Measurements from ENCODE around the gene MORC2. TPM values are rescaled to one million over a fixed set of nuclear protein-coding genes. Genes with fewer than 3 reads are reported as not detected.

The MORC2 gene
- total and polyA plus RNA-seq, 2 experiments from 2014 or later, result 19.4 to 30.3 TPM

DNA sequence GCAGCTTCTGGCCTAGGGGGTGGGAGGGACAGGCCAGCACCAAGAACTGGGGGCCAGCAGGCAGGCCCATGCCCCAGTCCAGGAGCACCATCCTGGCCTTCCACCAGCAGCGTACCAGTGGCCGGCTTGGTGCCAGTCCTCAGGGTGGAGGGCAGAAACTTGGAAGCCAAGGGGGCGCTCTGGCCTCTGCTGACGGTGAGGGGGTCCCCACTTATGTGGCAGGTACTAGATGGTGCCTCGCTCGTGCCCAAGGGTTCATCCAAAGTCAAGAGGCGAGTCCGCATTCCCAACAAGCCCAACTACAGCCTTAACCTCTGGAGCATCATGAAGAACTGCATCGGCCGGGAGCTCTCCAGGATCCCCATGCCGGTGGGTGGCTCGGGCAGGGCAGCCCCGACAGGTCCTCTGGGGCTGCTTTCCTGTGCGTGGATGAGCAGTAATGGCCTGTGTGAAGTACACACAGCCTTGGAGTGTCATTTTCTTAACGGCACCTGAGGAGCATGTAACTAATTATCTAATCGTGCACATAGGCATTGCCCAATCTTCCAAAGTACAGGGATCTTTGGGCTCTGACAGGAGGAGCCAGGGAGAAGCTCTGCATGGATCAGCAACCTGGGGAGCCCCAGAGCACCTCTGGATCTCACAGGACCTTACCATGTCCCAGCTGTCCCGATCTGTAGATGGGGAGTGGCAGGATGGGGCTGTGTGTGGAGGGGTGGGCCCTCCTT lies 79.1 kb downstream of the MORC2 start:
- no peaks in the 10 kb centered on the region for H3K9me3 ChIP-seq (ENCODE audit: low read depth)
- H3K4me3 ChIP-seq, result no peak overlapping the region
- no peaks in the 10 kb centered on the region for H3K36me3 ChIP-seq
- DNase-seq (ENCODE audit: low read depth in 1 of 2, low spot score in 1 of 2), result no peak
- H3K27me3 ChIP-seq, result no peaks in the 10 kb centered on the region
- no peaks in the 10 kb centered on the region for H3K4me1 ChIP-seq (ENCODE audit: low read depth)
- no peak overlapping the region for H3K27ac ChIP-seq
- TF ChIP-seq, protein P1, sequence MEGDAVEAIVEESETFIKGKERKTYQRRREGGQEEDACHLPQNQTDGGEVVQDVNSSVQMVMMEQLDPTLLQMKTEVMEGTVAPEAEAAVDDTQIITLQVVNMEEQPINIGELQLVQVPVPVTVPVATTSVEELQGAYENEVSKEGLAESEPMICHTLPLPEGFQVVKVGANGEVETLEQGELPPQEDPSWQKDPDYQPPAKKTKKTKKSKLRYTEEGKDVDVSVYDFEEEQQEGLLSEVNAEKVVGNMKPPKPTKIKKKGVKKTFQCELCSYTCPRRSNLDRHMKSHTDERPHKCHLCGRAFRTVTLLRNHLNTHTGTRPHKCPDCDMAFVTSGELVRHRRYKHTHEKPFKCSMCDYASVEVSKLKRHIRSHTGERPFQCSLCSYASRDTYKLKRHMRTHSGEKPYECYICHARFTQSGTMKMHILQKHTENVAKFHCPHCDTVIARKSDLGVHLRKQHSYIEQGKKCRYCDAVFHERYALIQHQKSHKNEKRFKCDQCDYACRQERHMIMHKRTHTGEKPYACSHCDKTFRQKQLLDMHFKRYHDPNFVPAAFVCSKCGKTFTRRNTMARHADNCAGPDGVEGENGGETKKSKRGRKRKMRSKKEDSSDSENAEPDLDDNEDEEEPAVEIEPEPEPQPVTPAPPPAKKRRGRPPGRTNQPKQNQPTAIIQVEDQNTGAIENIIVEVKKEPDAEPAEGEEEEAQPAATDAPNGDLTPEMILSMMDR (IDR thresholded peaks at IDR 0.05; ENCODE audit: low read depth, low read length), result no peak

DNA sequence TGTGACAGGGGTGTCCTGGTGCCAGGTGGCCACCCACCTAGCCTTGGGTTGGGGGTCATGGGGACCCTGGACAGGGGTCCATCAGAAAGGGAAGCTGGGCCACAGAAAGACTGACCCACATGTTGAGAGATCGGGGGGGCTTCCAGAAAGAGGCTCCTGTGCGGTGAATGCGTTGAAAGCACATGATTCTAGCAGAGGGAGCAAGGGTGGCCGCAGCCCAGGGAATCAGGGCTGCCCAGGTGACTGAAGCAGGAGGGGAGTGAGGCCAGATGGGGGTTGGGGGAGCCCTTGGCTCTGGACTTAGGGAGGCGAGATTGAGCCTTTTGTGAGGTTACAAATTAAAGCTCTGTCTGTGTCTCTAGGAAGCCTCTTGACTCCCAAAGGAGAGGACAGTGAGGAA lies 80.7 kb downstream of the MORC2 start:
- DNase-seq (ENCODE audit: low read depth in 1 of 2, low spot score in 1 of 2), result no peak
- TF ChIP-seq, protein P1 (IDR thresholded peaks at IDR 0.05; ENCODE audit: low read depth, low read length), result no peak

DNA sequence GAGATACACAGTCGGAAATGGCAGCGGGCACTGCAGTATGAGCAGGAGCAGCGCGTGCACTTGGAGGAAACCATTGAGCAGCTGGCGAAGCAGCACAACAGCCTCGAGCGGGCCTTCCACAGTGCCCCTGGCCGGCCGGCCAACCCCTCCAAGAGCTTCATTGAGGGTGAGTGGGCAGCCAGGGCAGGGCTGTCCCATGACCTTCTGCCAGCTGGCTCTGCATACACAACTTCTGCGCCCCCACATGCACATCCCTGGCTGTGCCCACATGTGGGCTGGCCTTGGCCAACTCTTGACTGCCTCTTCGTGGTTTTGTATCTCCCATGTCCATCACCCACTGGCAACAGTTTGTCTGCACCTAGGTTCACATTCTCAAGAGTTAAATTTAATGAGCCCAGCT lies 81.1 kb downstream of the MORC2 start:
- DNase-seq (ENCODE audit: low read depth in 1 of 2, low spot score in 1 of 2), result no peak
- Histone ChIP-seq H3K36me3 (no peaks in the 10 kb centered on the region), H3K4me1 (ENCODE audit: low read depth) (peaks cover 6% of the 10 kb centered on the region), H3K9me3 (ENCODE audit: low read depth) (no peaks in the 10 kb centered on the region), H3K4me3 (no peak overlapping the region), H3K27ac (no peak overlapping the region), H3K27me3 (no peaks in the 10 kb centered on the region)
- TF ChIP-seq, protein P1 (IDR thresholded peaks at IDR 0.05; ENCODE audit: low read depth, low read length), result no peak

More for the DNA sequence above, 80.7 kb downstream of the MORC2 start:
- Histone ChIP-seq H3K27me3 (no peaks in the 10 kb centered on the region), H3K9me3 (ENCODE audit: low read depth) (no peaks in the 10 kb centered on the region), H3K4me1 (ENCODE audit: low read depth) (peaks cover 5% of the 10 kb centered on the region), H3K4me3 (no peak overlapping the region), H3K36me3 (no peaks in the 10 kb centered on the region), H3K27ac (no peak overlapping the region)

DNA sequence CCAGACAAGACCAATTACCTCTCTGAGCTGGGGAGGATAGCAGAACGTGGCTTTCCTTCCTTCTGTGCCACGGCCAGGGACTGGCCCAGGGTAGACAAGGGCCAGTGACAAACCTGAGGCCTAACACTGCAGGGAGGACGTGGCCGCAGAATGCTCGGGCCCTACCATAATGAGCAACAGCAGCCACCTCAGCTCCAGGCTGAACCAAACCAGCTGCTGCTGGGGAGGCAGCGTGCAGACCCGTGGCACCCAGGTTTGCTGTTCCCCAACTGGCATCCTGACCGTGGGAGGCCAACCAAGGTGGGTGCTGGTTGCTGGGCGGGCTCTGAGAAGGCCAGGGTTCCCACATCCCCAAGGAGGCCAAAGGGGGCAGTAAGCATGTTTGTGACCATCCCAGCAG lies 83.0 kb downstream of the MORC2 start:
- Histone ChIP-seq H3K9me3 (ENCODE audit: low read depth) (no peaks in the 10 kb centered on the region), H3K4me3 (no peak overlapping the region), H3K36me3 (no peaks in the 10 kb centered on the region), H3K4me1 (ENCODE audit: low read depth) (peaks cover 21% of the 10 kb centered on the region), H3K27ac (no peak overlapping the region), H3K27me3 (no peaks in the 10 kb centered on the region)
- TF ChIP-seq, protein P1 (IDR thresholded peaks at IDR 0.05; ENCODE audit: low read depth, low read length), result no peak
- no peak for DNase-seq (ENCODE audit: low read depth in 1 of 2, low spot score in 1 of 2)

DNA sequence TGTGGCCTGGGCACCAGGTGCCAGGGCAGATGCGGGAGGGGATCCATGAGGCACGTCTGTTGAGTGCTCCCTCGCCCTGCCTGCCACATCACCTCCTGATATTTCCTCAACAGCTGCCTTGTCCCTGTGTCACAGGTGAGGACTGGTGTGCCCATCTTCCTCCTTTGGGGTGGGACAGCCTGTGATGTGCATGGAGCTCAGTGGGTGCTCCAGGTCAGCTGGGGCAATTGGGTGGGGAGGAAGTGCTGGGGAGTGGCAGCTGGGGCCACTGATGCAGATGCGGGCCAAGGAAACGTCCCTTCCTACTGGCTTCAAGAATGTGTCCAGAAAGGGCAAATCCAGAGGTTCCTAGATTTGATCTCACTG lies 83.6 kb downstream of the MORC2 start:
- DNase-seq (ENCODE audit: low read depth in 1 of 2, low spot score in 1 of 2), result no peak
- H3K27me3 ChIP-seq, result no peaks in the 10 kb centered on the region
- TF ChIP-seq, protein P1 (IDR thresholded peaks at IDR 0.05; ENCODE audit: low read depth, low read length), result no peak
- H3K9me3 ChIP-seq (ENCODE audit: low read depth), result no peaks in the 10 kb centered on the region
- no peaks in the 10 kb centered on the region for H3K36me3 ChIP-seq
- no peak overlapping the region for H3K27ac ChIP-seq
- no peak overlapping the region for H3K4me3 ChIP-seq
- peaks cover 21% of the 10 kb centered on the region for H3K4me1 ChIP-seq (ENCODE audit: low read depth)

Data from cardiac muscle cell (in vitro differentiated cells and primary cell).